ENCODE data around the gene ZNF789. TPM values are rescaled to one million over a fixed set of nuclear protein-coding genes. Genes with fewer than 3 reads are reported as not detected.

The ZNF789 gene
- total RNA-seq, 1 donor from 2014 or later: 27.2 TPM

GRCh38 chr7:99447943-99448342 lies 24.7 kb upstream of the ZNF789 start:
- Mint-ChIP-seq H3K36me3 (peaks cover 28% of the 10 kb centered on the region), H3K4me3 (no peak overlapping the region), H3K27me3 (ENCODE audit: low read depth) (no peaks in the 10 kb centered on the region), H3K27ac (no peak overlapping the region), H3K4me1 (no peaks in the 10 kb centered on the region), H3K9me3 (no peaks in the 10 kb centered on the region)
- DNase-seq (ENCODE audit: low spot score in 2 of 2, unreplicated experiment in 2 of 2): no peak
- no peak for TF ChIP-seq CTCF (IDR thresholded peaks at IDR 0.05; ENCODE audit: unreplicated experiment)

GRCh38 chr7:99448855-99449254 lies 23.8 kb upstream of the ZNF789 start:
- peaks cover 28% of the 10 kb centered on the region for H3K36me3 Mint-ChIP-seq
- no peak for TF ChIP-seq CTCF (IDR thresholded peaks at IDR 0.05; ENCODE audit: unreplicated experiment)
- no peak overlapping the region for H3K4me3 Mint-ChIP-seq
- no peaks in the 10 kb centered on the region for H3K4me1 Mint-ChIP-seq
- DNase-seq (ENCODE audit: low spot score in 2 of 2, unreplicated experiment in 2 of 2): no peak
- no peaks in the 10 kb centered on the region for H3K9me3 Mint-ChIP-seq
- no peak overlapping the region for H3K27ac Mint-ChIP-seq
- no peaks in the 10 kb centered on the region for H3K27me3 Mint-ChIP-seq (ENCODE audit: low read depth)

- Mint-ChIP-seq H3K4me1 (no peaks in the 10 kb centered on the region), H3K9me3 (no peaks in the 10 kb centered on the region), H3K36me3 (peaks cover 32% of the 10 kb centered on the region), H3K27ac (no peak overlapping the region), H3K27me3 (ENCODE audit: low read depth) (no peaks in the 10 kb centered on the region), H3K4me3 (no peak overlapping the region)
- no peak for TF ChIP-seq CTCF (IDR thresholded peaks at IDR 0.05; ENCODE audit: unreplicated experiment)
- DNase-seq (ENCODE audit: low spot score in 2 of 2, unreplicated experiment in 2 of 2): no peak
Observed at GRCh38 chr7:99449326-99449725, 23.4 kb upstream of the ZNF789 start.

GRCh38 chr7:99451936-99452335 lies 20.8 kb upstream of the ZNF789 start:
- DNase-seq (ENCODE audit: low spot score in 2 of 2, unreplicated experiment in 2 of 2): no peak
- no peak for TF ChIP-seq CTCF (IDR thresholded peaks at IDR 0.05; ENCODE audit: unreplicated experiment)
- Mint-ChIP-seq H3K27me3 (ENCODE audit: low read depth) (no peaks in the 10 kb centered on the region), H3K36me3 (peaks cover 18% of the 10 kb centered on the region), H3K4me1 (no peaks in the 10 kb centered on the region), H3K4me3 (no peak overlapping the region), H3K27ac (no peak overlapping the region), H3K9me3 (no peaks in the 10 kb centered on the region)

- TF ChIP-seq CTCF (IDR thresholded peaks at IDR 0.05; ENCODE audit: unreplicated experiment): no peak
- no peak for DNase-seq (ENCODE audit: low spot score in 2 of 2, unreplicated experiment in 2 of 2)
- Mint-ChIP-seq H3K36me3 (peaks cover 20% of the 10 kb centered on the region), H3K9me3 (no peaks in the 10 kb centered on the region), H3K27me3 (ENCODE audit: low read depth) (no peaks in the 10 kb centered on the region), H3K4me3 (no peak overlapping the region), H3K4me1 (no peaks in the 10 kb centered on the region), H3K27ac (no peak overlapping the region)
Observed at GRCh38 chr7:99452541-99452940, 20.1 kb upstream of the ZNF789 start.

GRCh38 chr7:99453105-99453504 lies 19.6 kb upstream of the ZNF789 start:
- no peaks in the 10 kb centered on the region for H3K27me3 Mint-ChIP-seq (ENCODE audit: low read depth)
- H3K36me3 Mint-ChIP-seq: peaks cover 17% of the 10 kb centered on the region
- H3K9me3 Mint-ChIP-seq: no peaks in the 10 kb centered on the region
- no peak overlapping the region for H3K4me3 Mint-ChIP-seq
- no peak for TF ChIP-seq CTCF (IDR thresholded peaks at IDR 0.05; ENCODE audit: unreplicated experiment)
- DNase-seq (ENCODE audit: low spot score in 2 of 2, unreplicated experiment in 2 of 2): no peak
- no peaks in the 10 kb centered on the region for H3K4me1 Mint-ChIP-seq
- no peak overlapping the region for H3K27ac Mint-ChIP-seq
